GM12873 (cell line): ENCODE data around the gene NRCAM.

Experiments
- CTCF ChIP-seq: IDR thresholded peaks from 2 replicates; pipeline ENCODE4 v1.5.1; 2012; ENCODE audit warnings: low read depth, mild to moderate bottlenecking, moderate library complexity, low read length, control low read depth; ENCODE audit not compliant: insufficient read depth; ENCODE audit errors: missing control alignments

Gene NRCAM

GRCh38 chr7:108436906-108437305, 19.3 kb downstream of the NRCAM start:
- TF ChIP-seq CTCF, result no peak

GRCh38 chr7:108434010-108434409, 22.2 kb downstream of the NRCAM start:
- TF ChIP-seq CTCF, result no peak

DNA sequence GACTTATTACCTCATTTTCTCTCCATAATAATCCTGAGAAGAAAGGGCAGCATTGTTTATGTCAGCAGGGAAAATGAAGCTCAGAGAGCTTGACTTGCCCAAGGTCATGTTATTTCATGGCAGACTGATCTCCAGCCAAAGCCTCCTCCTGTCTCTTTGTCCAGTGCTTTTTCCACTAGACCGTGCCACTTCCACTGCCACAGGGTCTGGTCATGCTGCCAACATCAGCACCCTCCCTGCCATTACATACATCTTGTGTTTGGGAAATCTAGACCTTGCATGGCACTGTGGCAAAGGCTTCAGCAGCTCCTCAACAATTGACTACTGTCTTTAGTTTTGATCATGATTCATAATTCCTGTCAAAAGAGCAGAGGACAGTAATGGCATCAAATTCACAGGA, 25.1 kb downstream of the NRCAM start:
- no peak for TF ChIP-seq CTCF

DNA sequence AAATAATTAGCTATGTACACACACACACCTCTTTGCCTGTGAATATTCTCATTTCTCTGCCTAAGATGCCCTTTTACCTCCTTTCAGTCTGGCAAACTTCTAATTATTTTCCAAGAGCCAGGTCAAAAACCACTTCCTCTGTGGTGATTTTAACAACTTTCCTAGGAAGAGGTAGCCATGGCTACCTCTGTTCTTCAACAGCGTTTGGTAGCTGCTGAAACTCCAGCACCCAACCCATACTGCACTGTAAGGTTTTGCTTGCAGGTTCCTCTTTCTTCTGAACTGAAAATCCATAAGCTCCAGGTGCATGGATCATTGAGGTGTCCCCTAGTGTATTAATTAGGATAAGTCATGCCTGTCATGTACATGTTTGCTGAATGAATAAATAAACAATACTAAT, 25.6 kb downstream of the NRCAM start:
- no peak for TF ChIP-seq CTCF

DNA sequence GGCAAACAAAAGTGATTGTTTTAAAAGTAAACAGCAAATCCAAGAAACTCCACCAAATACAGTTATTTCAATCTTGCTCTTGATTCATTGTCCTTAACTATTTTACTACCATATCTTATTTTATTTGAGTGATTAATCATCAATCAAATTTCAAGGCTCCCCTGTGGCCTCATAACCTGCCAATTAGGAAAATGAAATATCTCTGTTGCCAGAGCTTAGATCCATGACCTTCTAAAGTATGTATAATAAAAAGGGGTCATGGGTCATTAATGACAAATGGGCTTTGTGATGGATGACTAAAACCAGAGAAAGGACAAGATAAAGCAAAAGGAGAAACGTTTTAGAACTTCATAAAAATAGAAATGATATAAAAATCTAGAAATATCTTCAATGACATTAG, 28.5 kb downstream of the NRCAM start:
- TF ChIP-seq CTCF, result no peak

DNA sequence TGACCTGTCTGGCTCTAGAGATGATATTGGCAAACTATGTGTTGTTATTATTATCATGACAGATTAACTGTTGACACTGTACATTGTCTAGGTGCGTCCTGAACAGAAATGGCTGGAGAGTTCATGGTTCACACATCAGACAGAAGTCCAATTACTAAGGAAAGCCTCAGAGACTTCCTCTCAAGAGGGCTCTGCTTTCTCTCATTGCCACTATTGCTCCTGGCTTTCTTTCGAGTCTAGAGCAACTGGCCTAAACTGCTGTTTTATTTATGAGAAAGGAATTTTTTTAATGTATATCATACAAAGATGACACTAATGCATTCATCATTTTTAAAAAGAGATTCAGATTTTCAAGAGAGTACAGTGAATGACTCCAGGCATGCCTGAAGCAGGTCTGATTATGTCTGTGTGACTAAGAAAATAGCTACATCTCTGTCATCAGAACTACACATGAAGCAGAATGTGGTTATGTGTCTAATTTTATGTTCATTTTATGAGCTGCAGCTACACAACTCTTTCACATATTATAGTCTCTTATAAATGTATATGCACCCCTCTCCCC, 30.4 kb downstream of the NRCAM start:
- TF ChIP-seq CTCF, result no peak

DNA sequence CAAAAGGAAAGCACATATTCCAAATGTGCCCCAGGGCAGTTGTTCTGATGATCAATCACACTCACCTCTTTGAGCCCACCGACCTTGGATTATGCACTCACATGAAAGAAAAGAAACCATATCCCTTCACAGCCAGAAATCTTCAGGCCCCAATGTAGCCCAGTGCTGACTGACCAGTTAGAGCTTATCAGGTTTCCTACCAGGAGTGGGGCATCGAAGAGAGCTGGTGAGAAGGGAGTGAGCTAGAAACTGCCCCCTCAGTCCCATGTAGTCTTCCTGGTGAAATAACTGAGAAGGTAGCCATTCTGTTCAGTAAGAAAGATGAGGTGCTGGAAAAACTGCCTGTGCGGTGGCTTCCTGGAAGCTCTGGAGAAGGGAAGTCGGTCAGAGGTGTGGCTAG, 32.2 kb downstream of the NRCAM start:
- no peak for TF ChIP-seq CTCF
